HTR-8/SVneo (cell line): ENCODE results near the gene SAMD5.

ENCODE experiments used
- DNase-seq: peaks from one replicate; pipeline ENCODE4 v3.0.0; 2011; ENCODE audit warnings: low spot score, mixed read lengths; ENCODE audit not compliant: insufficient read length
- FAIRE-seq: peaks from 2 replicates; lab custom pipeline; 2011; peaks lifted over from hg19 to GRCh38; lab: Jason Lieb, UNC

The SAMD5 gene

DNA sequence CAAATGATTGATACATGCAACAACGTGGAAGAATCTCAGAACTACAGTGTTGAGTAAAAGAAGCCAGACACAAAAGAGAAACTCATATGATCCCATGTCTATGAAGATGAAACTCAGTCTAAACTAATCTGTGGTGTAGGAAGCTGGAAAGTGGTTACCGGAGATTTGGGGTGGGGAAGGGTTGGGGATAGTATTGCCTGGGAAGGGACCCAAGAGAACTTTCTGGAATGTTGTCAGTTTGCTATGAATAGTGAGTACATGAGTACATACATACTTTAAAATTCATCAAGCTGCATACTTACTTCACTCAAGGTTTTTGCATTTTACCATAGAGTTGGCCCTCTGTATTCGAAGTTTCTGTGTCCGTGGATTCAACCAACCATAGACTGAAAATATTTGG lies 106.0 kb downstream of the SAMD5 start:
- FAIRE-seq = no peak
- DNase-seq = no peak

DNA sequence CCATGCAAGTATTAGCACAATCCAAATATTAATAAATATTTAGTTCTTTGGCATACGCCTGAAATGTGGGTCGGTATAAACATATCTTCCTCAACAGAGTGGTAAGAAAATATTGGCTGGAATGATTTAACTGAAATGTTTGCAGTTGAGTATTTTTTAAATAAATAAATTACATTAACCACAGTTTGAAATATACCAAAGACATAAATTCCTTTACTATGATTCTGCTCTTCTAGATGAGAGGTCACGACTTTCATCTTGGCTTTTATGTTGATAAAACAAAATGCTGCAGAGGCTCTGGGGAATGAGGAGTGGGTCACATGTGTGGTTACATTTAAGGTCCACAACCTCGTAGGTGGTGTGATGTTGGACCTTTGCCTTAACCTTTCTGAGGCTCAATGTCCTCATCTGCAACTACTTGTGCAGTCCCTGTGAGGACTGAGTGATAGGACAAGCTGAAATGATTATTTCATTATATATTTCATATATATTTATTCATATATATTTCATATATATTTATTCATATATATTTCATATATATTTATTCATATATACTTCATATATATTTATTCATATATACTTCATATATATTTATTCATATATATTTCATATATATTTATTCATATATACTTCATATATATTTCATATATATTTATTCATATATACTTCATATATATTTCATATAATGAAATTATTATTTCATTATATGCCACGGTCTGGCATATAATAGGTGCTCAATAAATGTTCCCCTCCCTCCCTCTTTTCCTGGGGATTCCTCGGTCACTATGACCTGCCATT lies 107.4 kb downstream of the SAMD5 start:
- FAIRE-seq = no peak
- DNase-seq = no peak

DNA sequence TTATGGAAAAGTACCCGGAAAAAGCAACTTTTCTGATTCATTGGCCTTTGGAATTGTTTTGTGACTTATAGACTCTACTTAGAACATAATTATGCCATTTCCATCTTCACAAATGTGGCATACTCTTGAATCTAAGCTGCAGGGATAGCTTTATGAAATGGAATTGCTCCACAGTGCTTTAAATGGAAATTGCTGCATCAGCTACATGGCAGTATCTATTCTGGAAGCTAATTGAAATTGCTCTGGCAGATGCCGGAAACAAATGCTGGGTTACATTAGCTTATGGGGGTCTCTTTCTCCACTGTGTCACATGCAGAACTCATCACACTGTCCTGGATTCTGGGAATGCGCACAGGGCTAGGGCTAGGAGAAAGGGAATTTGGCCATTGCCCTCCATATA lies 108.9 kb downstream of the SAMD5 start:
- DNase-seq (no peak), FAIRE-seq (no peak)

DNA sequence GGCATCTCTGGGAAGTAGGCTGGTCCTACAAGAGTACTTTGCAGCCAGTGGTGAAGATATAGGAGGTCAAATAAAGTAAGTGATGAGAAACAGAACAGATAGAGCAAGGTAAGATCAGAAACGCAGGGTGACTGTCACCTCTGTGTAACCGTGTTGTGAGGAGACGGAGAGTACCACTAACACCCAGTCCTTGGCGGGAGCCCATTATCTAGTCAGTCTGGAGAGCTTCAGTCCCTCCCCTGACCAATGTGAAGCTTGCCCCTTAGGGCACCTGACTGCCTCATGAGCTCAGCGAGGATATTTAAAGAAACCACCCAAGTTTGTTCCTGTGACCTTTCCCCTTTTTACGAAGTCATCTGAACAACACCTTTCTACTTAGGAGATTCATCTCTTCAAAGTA lies 110.0 kb downstream of the SAMD5 start:
- DNase-seq (no peak), FAIRE-seq (no peak)

DNA sequence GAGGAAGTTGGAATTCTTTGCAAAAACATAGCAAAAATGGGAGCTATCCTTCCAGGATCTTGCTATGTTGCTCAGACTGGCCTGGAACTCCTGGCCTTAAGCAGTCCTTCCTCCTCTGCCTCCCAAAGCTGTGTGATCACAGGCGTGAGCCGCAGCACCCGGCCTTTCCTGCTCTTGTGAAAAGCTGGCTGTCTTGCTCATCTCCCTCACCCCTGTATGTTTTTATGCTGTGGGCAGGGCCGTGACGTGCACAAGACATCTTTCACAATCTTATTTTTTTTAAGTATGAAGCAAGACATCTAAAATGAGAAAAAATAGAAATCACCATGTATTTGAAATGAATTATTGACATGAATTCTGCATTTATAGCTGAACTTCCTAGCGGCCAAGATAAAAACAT lies 110.4 kb downstream of the SAMD5 start:
- FAIRE-seq = no peak
- no peak for DNase-seq
